H9 (cell line): ENCODE results near the gene TACC2. TPM values are rescaled to one million over a fixed set of nuclear protein-coding genes. Genes with fewer than 3 reads are reported as not detected.
A peak's percentile ranks its signal among the peaks of the same experiment; 100 is the strongest.

ENCODE experiments used
- DNase-seq: peaks from one replicate; pipeline ENCODE4 v3.0.0-alpha.2; 2017
- H2AFZ ChIP-seq: one replicate; pipeline ENCODE4 v1.6.1; 2013; ENCODE audit warnings: mild to moderate bottlenecking, low read length, control low read depth, moderate library complexity
- H2AK5ac ChIP-seq: 2 replicates; pipeline ENCODE4 v1.6.1; 2013; ENCODE audit warnings: low read length, control low read depth, mixed read lengths; ENCODE audit not compliant: insufficient read length
- H2BK120ac ChIP-seq: one replicate; pipeline ENCODE4 v1.6.1; 2013; ENCODE audit warnings: low read depth, mild to moderate bottlenecking, low read length, control low read depth, inconsistent platforms; ENCODE audit not compliant: poor library complexity, severe bottlenecking
- H2BK12ac ChIP-seq: 2 replicates; pipeline ENCODE4 v1.6.1; 2013; ENCODE audit warnings: low read length, control low read depth, mixed read lengths, low read depth; ENCODE audit not compliant: insufficient read length
- H2BK15ac ChIP-seq: 2 replicates; pipeline ENCODE4 v1.6.1; 2013; ENCODE audit warnings: low read depth, low read length, control low read depth
- H2BK20ac ChIP-seq: one replicate; pipeline ENCODE4 v1.6.1; 2013; ENCODE audit warnings: low read depth, mild to moderate bottlenecking, low read length, control low read depth, inconsistent platforms; ENCODE audit not compliant: poor library complexity, severe bottlenecking
- H2BK5ac ChIP-seq: 2 replicates; pipeline ENCODE4 v1.6.1; 2013; ENCODE audit warnings: low read length, control low read depth, mixed read lengths; ENCODE audit not compliant: insufficient read length
- H3K14ac ChIP-seq: 2 replicates; pipeline ENCODE4 v1.6.1; 2013; ENCODE audit warnings: low read length, control low read depth; ENCODE audit not compliant: insufficient read depth
- H3K18ac ChIP-seq: 2 replicates; pipeline ENCODE4 v1.6.1; 2013; ENCODE audit warnings: low read depth, mild to moderate bottlenecking, mixed read lengths, low read length, control low read depth; ENCODE audit not compliant: insufficient read length
- H3K23ac ChIP-seq: 2 replicates; pipeline ENCODE4 v1.6.1; 2013; ENCODE audit warnings: low read length, control low read depth, mixed read lengths, low read depth; ENCODE audit not compliant: insufficient read length
- H3K23me2 ChIP-seq: 2 replicates; pipeline ENCODE4 v1.6.1; 2013; ENCODE audit warnings: low read depth, mild to moderate bottlenecking, mixed read lengths, low read length, control low read depth; ENCODE audit not compliant: insufficient read length, poor library complexity, severe bottlenecking
- H3K27ac ChIP-seq: 2 replicates; pipeline ENCODE4 v1.5.1; 2013; ENCODE audit warnings: low read length, control low read depth, mixed read lengths, low read depth; ENCODE audit not compliant: insufficient read length
- H3K27me3 ChIP-seq: 2 replicates; pipeline ENCODE4 v1.6.1; 2013; ENCODE audit warnings: low read length, control low read depth, inconsistent platforms; ENCODE audit not compliant: insufficient read depth
- H3K4ac ChIP-seq: 2 replicates; pipeline ENCODE4 v1.6.1; 2013; ENCODE audit warnings: low read depth, mild to moderate bottlenecking, control low read depth, inconsistent platforms, low read length, moderate library complexity
- H3K4me1 ChIP-seq: 2 replicates; pipeline ENCODE4 v1.6.1; 2013; ENCODE audit warnings: low read length, control low read depth, inconsistent platforms; ENCODE audit not compliant: insufficient read depth
- H3K4me2 ChIP-seq: 2 replicates; pipeline ENCODE4 v1.6.1; 2013; ENCODE audit warnings: low read length, control low read depth, mixed read lengths; ENCODE audit not compliant: insufficient read length, insufficient read depth
- H3K56ac ChIP-seq: 2 replicates; pipeline ENCODE4 v1.6.1; 2013; ENCODE audit warnings: low read depth, mild to moderate bottlenecking, mixed read lengths, low read length, control low read depth; ENCODE audit not compliant: insufficient read length
- H3K79me1 ChIP-seq: 2 replicates; pipeline ENCODE4 v1.6.1; 2013; ENCODE audit warnings: low read depth, mild to moderate bottlenecking, moderate library complexity, low read length, control low read depth, inconsistent platforms; ENCODE audit not compliant: insufficient read depth, poor library complexity, severe bottlenecking
- H3K79me2 ChIP-seq: 2 replicates; pipeline ENCODE4 v1.6.1; 2013; ENCODE audit warnings: low read length, control low read depth, inconsistent platforms; ENCODE audit not compliant: insufficient read depth
- H3K9ac ChIP-seq: 2 replicates; pipeline ENCODE4 v1.6.1; 2013; ENCODE audit warnings: low read length, control low read depth, mixed read lengths; ENCODE audit not compliant: insufficient read length; ENCODE audit errors: extremely low read depth
- H3K9me3 ChIP-seq: one replicate; pipeline ENCODE4 v1.6.1; 2013; ENCODE audit warnings: low read depth, low read length, inconsistent platforms; ENCODE audit not compliant: control insufficient read depth
- H3T11ph ChIP-seq: one replicate; pipeline ENCODE4 v1.6.1; 2013; ENCODE audit warnings: mild to moderate bottlenecking, low read length, control low read depth, inconsistent platforms
- H4K20me1 ChIP-seq: one replicate; pipeline ENCODE4 v1.6.1; 2013; ENCODE audit not compliant: control insufficient read depth, insufficient read length, insufficient read depth
- H4K5ac ChIP-seq: 2 replicates; pipeline ENCODE4 v1.6.1; 2013; ENCODE audit warnings: low read depth, mild to moderate bottlenecking, mixed read lengths, low read length, control low read depth; ENCODE audit not compliant: insufficient read length
- H4K8ac ChIP-seq: replicated peaks from 2 replicates; pipeline ENCODE4 v1.6.1; 2013; ENCODE audit warnings: low read length, control low read depth, mixed read lengths, low read depth; ENCODE audit not compliant: insufficient read length
- H4K91ac ChIP-seq: 2 replicates; pipeline ENCODE4 v1.6.1; 2013; ENCODE audit warnings: low read depth, mild to moderate bottlenecking, moderate library complexity, mixed read lengths, low read length, control low read depth; ENCODE audit not compliant: insufficient read length
- H3K27ac Mint-ChIP-seq, 3 experiments: 2 replicates in 2 of 3; 3 replicates in 1 of 3; pipeline ENCODE4 v1.8.0; 2020 to 2021; ENCODE audit warnings: mixed read lengths in 3 of 3, mild to moderate bottlenecking in 1 of 3, moderate library complexity in 1 of 3
- H3K27me3 Mint-ChIP-seq: 2 replicates; pipeline ENCODE4 v1.8.0; 2021; ENCODE audit warnings: low read depth, mild to moderate bottlenecking, moderate library complexity, mixed read lengths
- H3K36me3 Mint-ChIP-seq, 3 experiments: 2 replicates in 2 of 3; 3 replicates in 1 of 3; pipeline ENCODE4 v1.8.0; 2020 to 2021; ENCODE audit warnings: low read depth in 3 of 3, mixed read lengths in 3 of 3; ENCODE audit not compliant: insufficient read depth in 1 of 3
- H3K4me1 Mint-ChIP-seq, 2 experiments: 2 replicates each; pipeline ENCODE4 v1.8.0; 2020; ENCODE audit warnings: mixed read lengths in 2 of 2
- H3K4me3 Mint-ChIP-seq, 2 experiments: 2 replicates in 1 of 2; 3 replicates in 1 of 2; pipeline ENCODE4 v1.8.0; 2020 to 2021; ENCODE audit warnings: mild to moderate bottlenecking in 2 of 2, mixed read lengths in 2 of 2, moderate library complexity in 1 of 2
- H3K9me3 Mint-ChIP-seq, 2 experiments: 2 replicates in 1 of 2; 3 replicates in 1 of 2; pipeline ENCODE4 v1.8.0; 2020; ENCODE audit warnings: mild to moderate bottlenecking in 2 of 2, mixed read lengths in 2 of 2, moderate library complexity in 1 of 2
- CTCF ChIP-seq: fragments of 200-600 bp; sonication (generic); conservative IDR thresholded peaks from 3 replicates; pipeline ENCODE4 v1.8.0; 2021; ENCODE audit warnings: antibody characterized with exemption, mild to moderate bottlenecking
- WGBS: extraction: QIAGEN DNeasy Blood & Tissue Kit; methylation state at CpG from one replicate; pipeline ENCODE4 v1.1.7; 2013; ENCODE audit warnings: missing lambda C conversion rate, low lambda C conversion rate, mixed read lengths; ENCODE audit not compliant: insufficient read length; ENCODE audit errors: extremely low coverage; 5-methylcytosine and 5-hydroxymethylcytosine counted together
- total RNA-seq: library from RNA; stranded (reverse); gene quantifications from 2 replicates; pipeline ENCODE4 v1.2.1, GENCODE V29; 2021

TACC2 gene
- total RNA-seq, 1 experiment from 2014 or later: 58.1 TPM

DNA sequence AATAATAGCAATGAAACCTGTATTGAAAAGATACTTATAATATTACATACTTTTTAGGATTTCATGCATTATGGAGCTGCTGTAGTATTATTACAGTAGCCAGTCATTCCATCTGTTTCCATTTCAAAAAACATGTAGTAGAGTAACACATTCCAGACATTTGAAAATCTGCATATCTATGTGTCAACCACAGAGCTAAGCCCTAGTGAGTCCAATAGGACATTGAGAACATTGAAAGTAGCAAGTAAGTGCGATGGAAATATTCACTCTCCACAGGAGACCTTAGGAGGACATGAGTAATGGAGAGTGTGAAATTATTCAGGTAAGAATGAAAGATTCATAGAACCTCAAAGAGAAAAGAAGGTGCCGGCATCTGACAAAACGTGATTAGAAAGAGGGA, 29.3 kb upstream of the TACC2 start:
- Mint-ChIP-seq H3K27me3 (no peaks in the 10 kb centered on the region), H3K4me3 (no peak overlapping the region), H3K4me1 (peaks cover 17% of the 10 kb centered on the region in 2 experiments), H3K27ac (peak overlapping the region in 2 of 3 experiments; percentile 60 to 91; a peak in 3 of 7 replicates), H3K9me3 (no peaks in the 10 kb centered on the region), H3K36me3 (peaks cover 22 to 63% (median 59%) of the 10 kb centered on the region in 3 experiments; a peak in 6 of 7 replicates)
- Histone ChIP-seq H2BK5ac (no peak overlapping the region), H3K18ac (no peak overlapping the region), H3K79me1 (no peaks in the 10 kb centered on the region), H4K20me1 (no peaks in the 10 kb centered on the region), H2BK15ac (no peak overlapping the region), H2BK12ac (no peak overlapping the region), H3K9me3 (no peaks in the 10 kb centered on the region), H2BK20ac (no peak overlapping the region), H3T11ph (no peak overlapping the region), H3K9ac (no peak overlapping the region), H2BK120ac (no peak overlapping the region), H3K14ac (no peak overlapping the region), H4K8ac (no peak overlapping the region), H2AK5ac (no peak overlapping the region), H3K23me2 (no peaks in the 10 kb centered on the region), H3K4me2 (no peak overlapping the region), H3K23ac (no peak overlapping the region), H3K27me3 (no peaks in the 10 kb centered on the region), H3K56ac (no peak overlapping the region), H4K5ac (no peak overlapping the region), H3K4ac (no peak overlapping the region), H3K79me2 (no peaks in the 10 kb centered on the region), H2AFZ (no peak overlapping the region), H4K91ac (no peak overlapping the region), H3K4me1 (0 out of 2 replicates have a peak, but pooled peaks cover 2% of the 10 kb centered on the region), H3K27ac (no peak overlapping the region)
- WGBS: no CpG with 5 or more reads among the region's 3 CpGs
- no peak for DNase-seq
- TF ChIP-seq CTCF: no peak
